SK-N-MC (cell line): Measurements from ENCODE around the gene CA10.

ENCODE experiments used
- EZH2 ChIP-seq: fragments of 200-600 bp; sonication (generic); IDR thresholded peaks from one replicate; pipeline ENCODE4 v1.6.1; 2017; ENCODE audit warnings: antibody characterized with exemption
- POLR2AphosphoS5 ChIP-seq: IDR thresholded peaks from 2 replicates; pipeline ENCODE4 v1.6.1; 2012; ENCODE audit warnings: mild to moderate bottlenecking, low read depth, low read length, borderline replicate concordance

GRCh38 chr17:52106072-52106471, 52.4 kb downstream of the CA10 start:
- TF ChIP-seq EZH2: no peak
- no peak for TF ChIP-seq POLR2AphosphoS5
